Measurements from ENCODE around the gene SCGB1D4. TPM values are rescaled to one million over a fixed set of nuclear protein-coding genes. Genes with fewer than 3 reads are reported as not detected.

The SCGB1D4 gene
- total and polyA plus RNA-seq, 12 donors: not detected

- WGBS, 4 donors: 73 to 86% (median 81%) methylated on average over 5 of the region's 5 CpGs
- no peaks in the 10 kb centered on the region for H3K36me3 ChIP-seq (replicated peaks in 1 of 2)
- H3K27me3 ChIP-seq: peaks cover 4% of the 10 kb centered on the region
- no peak overlapping the region for H3K4me3 ChIP-seq
- H3K4me1 ChIP-seq (replicated peaks in 1 of 2): no peaks in the 10 kb centered on the region
- no peak for DNase-seq
- TF ChIP-seq CTCF (IDR thresholded peaks at IDR 0.05) (no peak), POLR2A (IDR thresholded peaks at IDR 0.05) (no peak)
- H3K27ac ChIP-seq: no peak overlapping the region
- no peaks in the 10 kb centered on the region for H3K9me3 ChIP-seq (replicated peaks in 1 of 3)
- intact Hi-C loops (cut with DNase I): no loop called here
These were observed 25.6 kb downstream of the SCGB1D4 start for GRCh38 chr11:62273284-62273683.

GRCh38 chr11:62269654-62270278 is 29.1 kb downstream of the SCGB1D4 start, which contains the start of gene SCGB2A2:
TSS of gene SCGB2A2 (plus strand) at chr11:62270158. CDS start at chr11:62270217, 59 bp downstream.
- Histone ChIP-seq H3K27me3 (peaks cover 4% of the 10 kb centered on the region), H3K36me3 (replicated peaks in 1 of 2) (no peaks in the 10 kb centered on the region), H3K9me3 (replicated peaks in 1 of 3) (no peaks in the 10 kb centered on the region), H3K4me1 (replicated peaks in 1 of 2) (no peaks in the 10 kb centered on the region), H3K4me3 (no peak within 1 kb of the TSS), H3K27ac (no peak within 1 kb of the TSS)
- DNase-seq: peak in 1 of 7 donors; percentile 13
- WGBS, 4 donors: 60 to 73% (median 68%) methylated on average over 8 to 10 of the region's 10 CpGs
- TF ChIP-seq CTCF (IDR thresholded peaks at IDR 0.05) (no peak), POLR2A (IDR thresholded peaks at IDR 0.05) (no peak)
- intact Hi-C loops (cut with DNase I): no loop called here

- WGBS, 4 donors: 79 to 94% (median 84%) methylated on average over 3 of the region's 3 CpGs
- H3K36me3 ChIP-seq (replicated peaks in 1 of 2): no peaks in the 10 kb centered on the region
- H3K27me3 ChIP-seq: peaks cover 4% of the 10 kb centered on the region
- no peaks in the 10 kb centered on the region for H3K9me3 ChIP-seq (replicated peaks in 1 of 3)
- H3K4me1 ChIP-seq (replicated peaks in 1 of 2): no peaks in the 10 kb centered on the region
- no peak overlapping the region for H3K4me3 ChIP-seq
- no peak overlapping the region for H3K27ac ChIP-seq
- no peak for DNase-seq
- intact Hi-C loops (cut with DNase I): no loop called here
- TF ChIP-seq CTCF (IDR thresholded peaks at IDR 0.05) (no peak), POLR2A (IDR thresholded peaks at IDR 0.05) (no peak)
These were observed 31.3 kb downstream of the SCGB1D4 start for GRCh38 chr11:62267576-62267975.

- no peaks in the 10 kb centered on the region for H3K36me3 ChIP-seq (replicated peaks in 1 of 2)
- H3K4me3 ChIP-seq: no peak overlapping the region
- whole genome bisulfite sequencing, 4 donors: 73 to 91% (median 85%) methylated on average over 1 of the region's 1 CpG
- no peaks in the 10 kb centered on the region for H3K9me3 ChIP-seq (replicated peaks in 1 of 3)
- peaks cover 4% of the 10 kb centered on the region for H3K27me3 ChIP-seq
- H3K4me1 ChIP-seq (replicated peaks in 1 of 2): no peaks in the 10 kb centered on the region
- H3K27ac ChIP-seq: no peak overlapping the region
- no peak for TF ChIP-seq CTCF (IDR thresholded peaks at IDR 0.05)
- no peak for TF ChIP-seq POLR2A (IDR thresholded peaks at IDR 0.05)
- intact Hi-C loops (cut with DNase I): no loop called here
- no peak for DNase-seq
These were observed 31.8 kb downstream of the SCGB1D4 start for GRCh38 chr11:62267050-62267449.

Measured in adrenal gland (tissue), 12 donors.